Keratinocyte (primary cell): Measurements from ENCODE around the gene AGA. TPM values are rescaled to one million over a fixed set of nuclear protein-coding genes. Genes with fewer than 3 reads are reported as not detected.

ENCODE experiments used
- DNase-seq: peaks from one replicate; pipeline ENCODE4 v3.0.0-alpha.2; 2011; ENCODE audit warnings: low read depth, missing footprints, low spot score
- FAIRE-seq: peaks from 2 replicates; lab custom pipeline; 2011; peaks lifted over from hg19 to GRCh38; lab: Jason Lieb, UNC
- H2AFZ ChIP-seq: 2 replicates; pipeline ENCODE4 v1.6.0; 2012; ENCODE audit warnings: low read length, control low read depth, inconsistent platforms; ENCODE audit not compliant: control insufficient read depth
- H3K27ac ChIP-seq: 2 replicates; pipeline ENCODE4 v1.5.1; 2011; ENCODE audit warnings: low read length; ENCODE audit not compliant: control insufficient read depth, insufficient read depth
- H3K27me3 ChIP-seq: 3 replicates; pipeline ENCODE4 v1.6.0; 2011; ENCODE audit warnings: low read length; ENCODE audit not compliant: control insufficient read depth, insufficient read depth; ENCODE audit errors: extremely low read depth
- H3K36me3 ChIP-seq, 2 experiments: 2 replicates in 1 of 2; 3 replicates in 1 of 2; pipeline ENCODE4 v1.5.1; 2011; ENCODE audit warnings: low read length in 2 of 2, mild to moderate bottlenecking in 1 of 2; ENCODE audit not compliant: control insufficient read depth in 2 of 2, insufficient read depth in 2 of 2; ENCODE audit errors: extremely low read depth in 1 of 2
- H3K4me1 ChIP-seq: 3 replicates; pipeline ENCODE4 v1.5.1; 2011; ENCODE audit warnings: low read length; ENCODE audit not compliant: control insufficient read depth, insufficient read depth; ENCODE audit errors: extremely low read depth
- H3K4me2 ChIP-seq: 3 replicates; pipeline ENCODE4 v1.6.0; 2011; ENCODE audit warnings: low read depth, low read length; ENCODE audit not compliant: control insufficient read depth, insufficient read depth; ENCODE audit errors: extremely low read depth
- H3K4me3 ChIP-seq, 3 experiments: fragments of 200-600 bp in 1 of 3; sonication (generic) in 1 of 3; 2 replicates in 2 of 3; 3 replicates in 1 of 3; pipeline ENCODE4 v1.5.1; 2011 to 2016; ENCODE audit warnings: low read length in 3 of 3, mild to moderate bottlenecking in 3 of 3, control low read depth in 2 of 3, inconsistent platforms in 1 of 3, low read depth in 1 of 3, mixed read lengths in 1 of 3, mixed run types in 1 of 3, moderate library complexity in 1 of 3; ENCODE audit not compliant: control insufficient read depth in 2 of 3, insufficient read depth in 2 of 3; ENCODE audit errors: extremely low read depth in 1 of 3
- H3K79me2 ChIP-seq: 2 replicates; pipeline ENCODE4 v1.6.0; 2012; ENCODE audit warnings: low read length; ENCODE audit not compliant: control insufficient read depth, insufficient read depth
- H3K9ac ChIP-seq: 3 replicates; pipeline ENCODE4 v1.6.0; 2011; ENCODE audit warnings: low read length; ENCODE audit not compliant: control insufficient read depth, insufficient read depth; ENCODE audit errors: extremely low read depth
- H3K9me1 ChIP-seq: 3 replicates; pipeline ENCODE4 v1.6.0; 2011; ENCODE audit warnings: low read length; ENCODE audit not compliant: control insufficient read depth, insufficient read depth; ENCODE audit errors: extremely low read depth
- H3K9me3 ChIP-seq: 2 replicates; pipeline ENCODE4 v1.5.1; 2012; ENCODE audit warnings: low read depth, low read length; ENCODE audit not compliant: control insufficient read depth
- H4K20me1 ChIP-seq: 3 replicates; pipeline ENCODE4 v1.6.0; 2011; ENCODE audit warnings: low read length; ENCODE audit not compliant: control insufficient read depth, insufficient read depth; ENCODE audit errors: extremely low read depth
- CTCF ChIP-seq, 3 experiments: IDR thresholded peaks in 1 of 3; conservative IDR thresholded peaks in 1 of 3; optimal IDR thresholded peaks in 1 of 3; 2 replicates in 2 of 3; 3 replicates in 1 of 3; pipeline versions ENCODE3 to v1.5.1; 2011; ENCODE audit warnings: low read length in 3 of 3, mild to moderate bottlenecking in 3 of 3, moderate library complexity in 2 of 3, control low read depth in 1 of 3, inconsistent platforms in 1 of 3; ENCODE audit not compliant: insufficient read depth in 2 of 3; ENCODE audit errors: extremely low read depth in 1 of 3
- EZH2 ChIP-seq: IDR thresholded peaks from one replicate; pipeline ENCODE4 v1.6.1; 2012; ENCODE audit warnings: inconsistent platforms, mild to moderate bottlenecking, low read length, moderate library complexity
- dilution Hi-C: fragments of 300-500 bp; cut with MboI; formaldehyde crosslinking; loops from one replicate; pipeline ENCODE4 v1.7.0; 2020; ENCODE audit warnings: low sequenced_read_pairs; ENCODE audit not compliant: extremely low pct_ligation_motif_present
- polyA plus RNA-seq, 5 experiments: library from polyadenylated mRNA; depleted of rRNA in 3 of 5; stranded (reverse) in 3 of 5; stranded (forward) in 1 of 5; unstranded in 1 of 5; fragments of >200 nt; gene quantifications; 1 replicate in 1 of 5; 2 replicates in 3 of 5; 3 replicates in 1 of 5; pipeline versions ENCODE4 v1.2.1 to v1.2.3, GENCODE V29; 2011 to 2012; ENCODE audit warnings: missing spikeins in 2 of 5, low read depth in 1 of 5, low replicate concordance in 1 of 5

The AGA gene
- polyA plus RNA-seq, 1 donor (not counting 4 experiments of a cell fraction or from before 2014, with no cell fraction given): 16.7 TPM

GRCh38 chr4:177444911-177445736 is 2.9 kb upstream of the AGA start:
- H3K4me1 ChIP-seq: peaks cover 9% of the 10 kb centered on the region
- no peak overlapping the region for H3K27ac ChIP-seq
- TF ChIP-seq EZH2 (no peak), CTCF (optimal IDR thresholded peaks at IDR 0.05 in 1 of 3, IDR thresholded peaks at IDR 0.05 in 1 of 3, conservative IDR thresholded peaks at IDR 0.05 in 1 of 3; ENCODE audit: extremely low read depth in 1 of 3, insufficient read depth in 2 of 3, low read length in 3 of 3) (no peak)
- FAIRE-seq (no peak), DNase-seq (no peak)
- H3K9ac ChIP-seq: no peak overlapping the region
- H3K4me3 ChIP-seq: peak overlapping the region in 1 of 3 experiments; percentile 18
- H3K4me2 ChIP-seq: no peak overlapping the region
- no peaks in the 10 kb centered on the region for H3K9me3 ChIP-seq
- no peaks in the 10 kb centered on the region for H3K27me3 ChIP-seq
- H4K20me1 ChIP-seq: no peaks in the 10 kb centered on the region
- H2AFZ ChIP-seq: no peak overlapping the region
- dilution Hi-C loops: no loop called here
- no peaks in the 10 kb centered on the region for H3K9me1 ChIP-seq
- no peaks in the 10 kb centered on the region for H3K79me2 ChIP-seq
- H3K36me3 ChIP-seq: no peaks in the 10 kb centered on the region

GRCh38 chr4:177441061-177441802 is 1.0 kb downstream of the AGA start:
- Histone ChIP-seq H3K27ac (peak overlapping the region; percentile 91), H3K4me3 (peak overlapping the region; percentile 55 to 75 (median 73)), H3K9me1 (no peaks in the 10 kb centered on the region), H3K9ac (peak overlapping the region; percentile 85), H3K4me1 (peaks cover 9% of the 10 kb centered on the region), H3K36me3 (no peaks in the 10 kb centered on the region), H3K27me3 (no peaks in the 10 kb centered on the region), H3K4me2 (peak overlapping the region; percentile 77), H3K9me3 (no peaks in the 10 kb centered on the region), H2AFZ (peak overlapping the region; percentile 80), H3K79me2 (no peaks in the 10 kb centered on the region), H4K20me1 (no peaks in the 10 kb centered on the region)
- peak; percentile 44 for FAIRE-seq
- DNase-seq: no peak
- dilution Hi-C loops: no loop called here
- TF ChIP-seq EZH2 (no peak), CTCF (optimal IDR thresholded peaks at IDR 0.05 in 1 of 3, IDR thresholded peaks at IDR 0.05 in 1 of 3, conservative IDR thresholded peaks at IDR 0.05 in 1 of 3; ENCODE audit: extremely low read depth in 1 of 3, insufficient read depth in 2 of 3, low read length in 3 of 3) (peak in 1 of 3 experiments; percentile 28)
